Right cardiac atrium (tissue), 5 donors: ENCODE measurements around the gene PCSK4. TPM values are rescaled to one million over a fixed set of nuclear protein-coding genes. Genes with fewer than 3 reads are reported as not detected.
"Not testable (repeated sequence)": the region's sequence is repeated elsewhere in the genome, so short reads cannot be mapped to it uniquely, and the experiment has no call there.

Experiments
- ATAC-seq, 2 donors: fragments of 200-7000 bp; cut with Tn5 transposase; one replicate each; pipeline versions ENCODE4 v1.8.0 to v1.9.1; 2020; ENCODE audit warnings: moderate library complexity in 2 of 2, mild to moderate bottlenecking in 1 of 2
- DNase-seq, 3 donors: peaks; one replicate each; pipeline ENCODE4 v3.0.0-alpha.2; 2020
- H3K27ac ChIP-seq: one replicate; pipeline ENCODE4 v1.5.1; 2013; ENCODE audit warnings: mild to moderate bottlenecking, low read length, control low read depth, moderate library complexity
- H3K27me3 ChIP-seq: one replicate; pipeline ENCODE4 v1.6.1; 2013; ENCODE audit not compliant: control insufficient read depth, insufficient read depth
- H3K4me1 ChIP-seq: one replicate; pipeline ENCODE4 v1.6.1; 2013; ENCODE audit warnings: low read length; ENCODE audit not compliant: control insufficient read depth, insufficient read depth
- H3K4me3 ChIP-seq: one replicate; pipeline ENCODE4 v1.5.1; 2013; ENCODE audit warnings: low read length, control low read depth
- H3K9me3 ChIP-seq: one replicate; pipeline ENCODE4 v1.6.1; 2013; ENCODE audit warnings: low read length; ENCODE audit not compliant: control insufficient read depth
- WGBS: extraction: QIAGEN DNeasy Blood & Tissue Kit; methylation state at CpG from one replicate; pipeline ENCODE4 v1.1.7; 2013; 5-methylcytosine and 5-hydroxymethylcytosine counted together
- intact Hi-C, 4 donors: fragments of 100-400 bp; cut with DNase I; formaldehyde crosslinking; loops; one replicate each; pipeline versions ENCODE4 v1.11.0 to v1.14.0; 2022 to 2023
- polyA plus RNA-seq: library from polyadenylated mRNA; stranded (reverse); fragments of 200-250 nt; gene quantifications from one replicate; pipeline ENCODE4 v1.2.3, GENCODE V29; 2013
- total RNA-seq, 4 donors: library from RNA; stranded (reverse); fragmentation: NEBNext Ultra II Directional; extraction: Animal tissue kit (Norgen Biotek cat#: 25700); gene quantifications; one replicate each; pipeline ENCODE4 v1.2.1, GENCODE V29; 2021
- donor health status: healthy with polysubstance abuse.
- donor health status: DM: no; HTN: yes; CAD: no.
- donor health status: DM: no; HTN: no; CAD: no.
- donor health status: DM: no; HTN: yes; CAD: no; lungs with severe emphysema.
- donor health status: DM: yes; HTN: yes; CAD: no.

The PCSK4 gene
- total and polyA plus RNA-seq, 5 donors = 0.33 to 2.4 (median 1.5) TPM

DNA sequence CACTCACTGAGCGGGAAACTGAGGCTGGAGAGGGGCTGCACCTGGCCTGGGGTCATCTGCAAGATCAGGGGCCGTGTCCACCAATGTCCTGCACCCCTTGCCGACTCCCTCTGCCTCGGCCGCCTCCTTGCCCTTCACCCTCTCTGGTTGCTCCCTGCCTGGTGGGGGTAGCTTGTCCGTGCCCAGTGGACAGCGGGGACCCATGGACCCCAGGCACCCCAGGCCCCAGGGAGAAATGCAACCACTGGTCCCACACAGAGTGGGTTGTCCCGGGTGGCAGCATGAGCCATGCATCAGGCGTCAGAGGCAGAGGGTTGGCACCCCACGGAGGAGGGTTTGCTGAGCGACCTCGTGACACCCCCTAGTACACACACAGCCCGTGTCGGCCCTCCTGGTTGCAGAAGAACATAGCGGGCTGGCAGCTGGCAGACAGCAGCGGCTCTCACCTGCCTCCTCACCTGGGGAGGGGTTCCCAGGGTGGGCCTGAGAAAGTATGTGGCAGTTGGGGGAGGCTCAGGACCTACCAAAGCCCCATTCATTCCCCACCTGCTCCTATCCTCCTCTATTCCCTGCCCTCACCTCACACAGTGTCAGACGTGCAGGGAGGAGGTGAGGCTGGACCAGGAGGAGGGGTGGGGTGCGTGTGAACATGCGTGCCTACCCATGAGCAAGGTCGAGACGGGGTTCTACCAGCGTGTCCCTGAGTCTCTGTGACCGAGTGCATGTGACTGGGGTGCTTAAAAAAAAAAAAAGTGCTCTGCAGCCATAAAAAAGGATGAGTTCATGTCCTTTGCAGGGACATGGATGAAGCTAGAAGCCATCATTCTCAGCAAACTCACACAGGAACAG is 14.0 kb upstream of the PCSK4 start:
- DNase-seq (peak in 2 of 3 donors; percentile 40 to 57), ATAC-seq (no peak)
- no peaks in the 10 kb centered on the region for H3K9me3 ChIP-seq
- intact Hi-C loops = no loop called here
- no peak overlapping the region for H3K4me3 ChIP-seq
- WGBS = 59% methylated on average over 23 of the region's 23 CpGs
- no peaks in the 10 kb centered on the region for H3K4me1 ChIP-seq
- no peak overlapping the region for H3K27ac ChIP-seq
- H3K27me3 ChIP-seq = no peaks in the 10 kb centered on the region

DNA sequence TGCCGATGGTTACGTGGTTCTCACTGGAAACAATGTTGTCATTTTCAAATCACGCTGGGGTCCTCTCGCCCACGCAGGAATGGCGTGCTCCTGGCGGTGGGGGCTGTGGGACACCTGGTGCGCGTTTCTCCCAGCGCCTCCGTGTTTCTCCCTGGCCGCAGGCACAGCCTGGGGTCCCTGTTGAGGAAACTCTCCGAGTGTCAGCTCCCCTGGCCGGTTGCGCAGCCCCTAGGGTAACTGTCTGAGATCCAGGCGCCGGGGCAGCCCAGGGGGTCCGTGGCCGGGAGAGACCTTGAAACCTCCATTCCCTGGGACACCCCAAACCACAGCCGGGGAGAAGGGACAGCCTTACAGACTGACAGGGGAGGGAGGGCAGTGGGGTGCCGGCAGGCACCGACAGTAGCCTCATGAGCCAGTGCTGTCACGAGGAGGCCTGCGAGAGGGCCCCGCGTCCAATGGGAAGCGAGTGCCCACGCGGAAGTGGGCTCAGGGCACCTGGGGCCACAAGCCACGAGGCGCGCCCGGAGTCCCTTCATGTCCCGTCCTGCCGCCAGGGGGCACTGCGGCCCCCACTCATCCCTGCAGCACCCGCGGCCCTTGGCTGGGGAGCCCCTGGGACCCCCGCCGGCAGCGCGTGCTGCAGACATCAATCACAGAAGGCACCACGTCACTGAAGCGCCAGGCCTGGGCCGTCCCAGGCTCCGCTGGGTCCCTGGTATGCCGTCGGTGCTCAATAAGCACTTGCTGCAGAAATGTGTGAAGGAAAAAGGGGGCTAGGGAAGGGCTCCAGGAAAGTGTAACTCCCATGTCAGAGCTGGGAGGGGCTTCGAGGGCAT is 13.2 kb upstream of the PCSK4 start:
- DNase-seq (peak; percentile 61 to 86 (median 86)), ATAC-seq (no peak)
- no peak overlapping the region for H3K27ac ChIP-seq
- intact Hi-C loops = no loop called here
- H3K9me3 ChIP-seq = no peaks in the 10 kb centered on the region
- H3K27me3 ChIP-seq = no peaks in the 10 kb centered on the region
- no peaks in the 10 kb centered on the region for H3K4me1 ChIP-seq
- H3K4me3 ChIP-seq = no peak overlapping the region
- WGBS = 6% methylated on average over 49 of the region's 49 CpGs

GRCh38 chr19:1502433-1503088 is 12.4 kb upstream of the PCSK4 start:
- 54% methylated on average over 14 of the region's 14 CpGs for WGBS
- H3K4me3 ChIP-seq = no peak overlapping the region
- no peaks in the 10 kb centered on the region for H3K4me1 ChIP-seq
- DNase-seq = no peak
- no peak overlapping the region for H3K27ac ChIP-seq
- H3K9me3 ChIP-seq = no peaks in the 10 kb centered on the region
- intact Hi-C loops = no loop called here
- ATAC-seq = no peak
- no peaks in the 10 kb centered on the region for H3K27me3 ChIP-seq

DNA sequence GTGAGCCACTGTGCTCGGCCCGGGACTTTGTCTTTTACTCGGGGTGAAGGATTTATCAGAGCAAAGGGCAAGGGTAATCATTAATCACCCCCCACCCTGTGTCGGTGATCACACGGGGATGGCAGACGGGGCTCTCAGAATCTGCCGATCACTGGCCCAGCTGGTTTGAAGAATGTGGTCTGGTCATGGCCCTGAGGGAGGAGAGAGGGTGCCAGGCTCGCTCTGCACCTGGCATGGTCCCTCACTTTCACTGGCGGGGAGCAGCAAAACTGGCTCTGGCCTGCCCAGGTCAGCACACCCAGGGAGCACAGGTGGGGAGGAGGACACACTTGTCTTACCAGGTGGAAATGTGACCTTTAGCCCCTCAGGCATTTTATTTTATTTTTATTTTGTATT is 11.0 kb upstream of the PCSK4 start:
- 72% methylated on average over 9 of the region's 9 CpGs for WGBS
- DNase-seq = no peak
- H3K9me3 ChIP-seq = no peaks in the 10 kb centered on the region
- intact Hi-C loops = no loop called here
- no peaks in the 10 kb centered on the region for H3K27me3 ChIP-seq
- no peak for ATAC-seq
- no peaks in the 10 kb centered on the region for H3K4me1 ChIP-seq
- H3K27ac ChIP-seq = no peak overlapping the region
- H3K4me3 ChIP-seq = no peak overlapping the region

DNA sequence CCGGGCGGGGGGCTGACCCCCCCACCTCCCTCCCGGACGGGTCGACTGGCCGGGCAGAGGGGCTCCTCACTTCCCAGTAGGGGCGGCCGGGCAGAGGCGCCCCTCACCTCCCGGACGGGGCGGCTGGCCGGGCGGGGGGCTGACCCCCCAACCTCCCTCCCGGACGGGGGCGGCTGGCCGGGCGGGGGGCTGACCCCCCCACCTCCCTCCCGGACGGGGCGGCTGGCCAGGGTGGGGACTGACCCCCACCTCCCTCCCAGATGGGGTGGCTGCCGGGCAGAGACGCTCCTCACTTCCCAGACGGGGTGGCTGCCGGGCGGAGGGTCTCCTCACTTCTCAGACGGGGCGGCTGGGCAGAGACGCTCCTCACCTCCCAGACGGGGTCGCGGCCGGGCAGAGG is 9.1 kb upstream of the PCSK4 start:
- ATAC-seq, DNase-seq, H3K4me3 ChIP-seq, H3K9me3 ChIP-seq, intact Hi-C loops, H3K4me1 ChIP-seq, H3K27me3 ChIP-seq, H3K27ac ChIP-seq: not testable (repeated sequence)
- WGBS = 91% methylated on average over 28 of the region's 34 CpGs

GRCh38 chr19:1497578-1498235 is 7.6 kb upstream of the PCSK4 start:
- Histone ChIP-seq H3K27ac (no peak overlapping the region), H3K4me1 (no peaks in the 10 kb centered on the region), H3K27me3 (no peaks in the 10 kb centered on the region), H3K4me3 (no peak overlapping the region), H3K9me3 (no peaks in the 10 kb centered on the region)
- WGBS = 84% methylated on average over 25 of the region's 25 CpGs
- no peak for ATAC-seq
- intact Hi-C loops = no loop called here
- DNase-seq = peak in 1 of 3 donors; percentile 39

DNA sequence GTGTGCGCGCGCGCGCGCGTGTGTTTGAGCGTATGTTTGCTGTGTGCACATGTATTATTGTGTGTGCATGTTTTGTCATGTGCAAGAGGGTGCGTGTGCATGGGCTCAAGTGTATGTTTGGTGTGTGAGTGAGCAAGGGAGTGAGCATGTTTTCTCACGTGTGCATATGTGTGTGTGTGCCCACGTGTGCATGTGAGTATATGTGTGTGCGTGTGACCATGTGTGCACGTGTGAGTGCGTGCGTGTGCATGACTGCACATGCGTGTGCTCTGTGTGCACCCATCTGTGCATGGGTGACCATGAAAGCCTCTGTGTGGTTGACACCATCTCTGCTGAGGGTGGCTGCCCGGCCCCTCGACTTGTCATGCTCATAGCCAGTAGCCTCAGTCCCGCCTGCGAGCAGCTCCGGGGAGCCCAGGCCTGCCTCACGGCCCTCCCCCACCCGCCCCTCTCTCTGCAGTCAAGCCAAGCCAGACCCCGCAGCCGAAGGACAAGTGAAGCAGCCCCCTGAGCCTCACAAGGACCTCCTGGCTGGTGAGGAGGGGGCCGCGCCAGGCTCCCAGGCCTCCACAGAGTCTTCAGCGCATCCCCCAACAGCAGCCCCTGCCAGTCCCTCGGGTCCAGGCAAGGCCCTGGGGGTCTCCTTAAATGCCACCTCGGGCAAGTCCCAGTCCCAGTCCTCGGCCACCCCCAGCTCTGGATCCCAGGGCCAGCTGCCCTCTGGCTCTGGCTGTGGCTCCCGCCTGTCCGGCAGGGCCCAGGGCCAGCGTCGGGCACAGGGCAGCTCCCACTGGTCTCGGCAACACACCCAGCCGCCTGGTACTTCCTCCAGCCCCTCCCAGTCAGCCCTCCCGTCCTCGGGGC is 6.8 kb upstream of the PCSK4 start:
- Histone ChIP-seq H3K27ac (no peak overlapping the region), H3K4me1 (no peaks in the 10 kb centered on the region), H3K27me3 (no peaks in the 10 kb centered on the region), H3K4me3 (no peak overlapping the region), H3K9me3 (no peaks in the 10 kb centered on the region)
- intact Hi-C loops = no loop called here
- 75% methylated on average over 39 of the region's 39 CpGs for WGBS
- peak in 1 of 3 donors; percentile 55 for DNase-seq
- ATAC-seq = no peak

DNA sequence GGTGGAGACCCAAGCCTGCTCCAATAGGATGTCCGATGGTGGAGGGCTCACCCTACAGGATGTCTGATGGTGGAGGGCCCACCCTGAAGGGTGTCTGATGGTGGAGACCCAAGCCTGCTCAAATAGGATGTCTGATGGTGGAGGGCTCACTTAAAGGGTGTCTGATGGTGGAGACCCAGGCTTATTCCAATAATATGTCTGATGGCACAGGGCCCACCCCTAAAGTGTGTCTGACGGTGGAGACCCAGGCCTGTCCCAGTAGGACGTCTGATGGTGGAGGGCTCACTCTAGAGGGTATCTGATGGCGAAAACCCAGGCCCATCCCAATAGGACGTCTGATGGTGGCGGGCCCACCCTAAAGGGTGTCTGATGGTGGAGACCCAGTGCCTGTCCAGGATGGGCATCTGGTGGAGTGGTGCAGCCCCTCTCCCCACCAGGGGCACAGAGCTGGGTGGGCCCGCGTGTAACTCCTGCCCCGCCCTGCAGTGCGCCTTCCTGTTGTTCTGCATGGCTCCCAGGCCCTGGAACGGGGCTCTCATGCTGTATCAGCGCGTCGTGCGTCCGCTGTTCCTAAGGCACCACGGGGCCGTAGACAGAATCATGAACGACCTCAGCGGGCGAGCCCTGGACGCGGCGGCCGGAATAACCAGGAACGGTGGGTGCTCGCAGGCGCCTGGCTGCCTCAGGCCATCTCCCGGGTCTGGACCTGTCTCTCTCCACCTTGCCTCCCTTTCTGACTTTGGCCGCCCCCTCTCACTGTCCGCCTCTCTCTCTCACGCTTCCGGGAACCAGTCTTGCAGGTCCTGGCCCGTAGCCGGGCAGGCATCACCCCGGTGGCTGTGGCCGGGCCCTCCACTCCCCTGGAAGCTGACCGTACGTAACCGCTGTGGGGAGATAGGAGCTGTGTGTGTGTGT is 5.9 kb upstream of the PCSK4 start:
- Histone ChIP-seq H3K9me3 (no peaks in the 10 kb centered on the region), H3K4me3 (no peak overlapping the region), H3K4me1 (no peaks in the 10 kb centered on the region), H3K27me3 (no peaks in the 10 kb centered on the region), H3K27ac (no peak overlapping the region)
- DNase-seq (no peak), ATAC-seq (no peak)
- intact Hi-C loops = no loop called here
- 80% methylated on average over 40 of the region's 40 CpGs for WGBS

DNA sequence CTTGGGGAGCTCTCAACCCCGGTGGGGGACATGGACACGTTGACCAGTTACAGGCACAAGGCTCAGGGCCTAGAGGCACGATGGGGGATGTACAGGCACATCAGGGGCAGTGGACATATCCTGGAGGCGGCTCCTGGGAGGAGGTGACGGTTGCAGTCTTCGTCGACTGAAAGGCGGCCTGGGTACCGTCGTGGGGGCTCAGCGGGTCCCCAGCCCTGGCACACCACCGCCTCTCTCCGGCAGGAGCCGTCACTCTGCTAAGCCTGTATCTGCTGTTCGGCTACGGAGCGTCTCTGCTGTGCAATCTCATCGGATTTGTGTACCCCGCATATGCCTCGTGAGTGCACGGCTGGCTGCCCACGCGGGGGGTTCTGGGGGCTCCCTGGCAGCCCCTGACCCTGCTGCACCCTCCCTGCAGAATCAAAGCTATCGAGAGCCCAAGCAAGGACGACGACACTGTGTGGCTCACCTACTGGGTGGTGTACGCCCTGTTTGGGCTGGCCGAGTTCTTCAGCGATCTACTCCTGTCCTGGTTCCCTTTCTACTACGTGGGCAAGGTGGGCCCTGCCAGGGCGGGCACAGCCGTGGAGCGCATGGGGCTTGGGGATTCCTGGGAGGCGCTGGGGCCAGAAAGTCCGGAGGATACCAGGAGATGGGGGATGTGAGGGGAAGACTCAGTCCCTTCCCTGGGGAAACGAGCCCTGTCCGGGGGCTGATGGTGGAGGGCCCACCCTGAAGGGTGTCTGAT is 5.1 kb upstream of the PCSK4 start:
- DNase-seq (no peak), ATAC-seq (no peak)
- Histone ChIP-seq H3K4me1 (no peaks in the 10 kb centered on the region), H3K4me3 (no peak overlapping the region), H3K27me3 (no peaks in the 10 kb centered on the region), H3K9me3 (no peaks in the 10 kb centered on the region), H3K27ac (no peak overlapping the region)
- intact Hi-C loops = no loop called here
- WGBS = 87% methylated on average over 37 of the region's 37 CpGs
